ENCODE data around the gene SKA2. TPM values are rescaled to one million over a fixed set of nuclear protein-coding genes. Genes with fewer than 3 reads are reported as not detected.

Gene SKA2
- total and polyA plus RNA-seq, 4 donors, result 10.5 to 29.6 (median 11.7) TPM

GRCh38 chr17:59151591-59151990 is 3.4 kb downstream of the SKA2 start:
- WGBS, result 89% methylated on average over 1 of the region's 1 CpG
- TF ChIP-seq FOXA1 (IDR thresholded peaks at IDR 0.05) (no peak), HNF4A (conservative IDR thresholded peaks at IDR 0.05) (no peak), ZBTB33 (IDR thresholded peaks at IDR 0.05) (no peak), HNF4G (IDR thresholded peaks at IDR 0.05) (no peak), JUND (IDR thresholded peaks at IDR 0.05) (no peak), EGR1 (IDR thresholded peaks at IDR 0.05; ENCODE audit: low read depth in 2 of 2) (no peak), YY1 (IDR thresholded peaks at IDR 0.05) (no peak), RXRA (IDR thresholded peaks at IDR 0.05) (no peak), TAF1 (conservative IDR thresholded peaks at IDR 0.05) (no peak), NR2F2 (IDR thresholded peaks at IDR 0.05) (no peak), RAD21 (IDR thresholded peaks at IDR 0.05) (no peak), FOXA2 (IDR thresholded peaks at IDR 0.05) (no peak), GABPA (IDR thresholded peaks at IDR 0.05 in 1 of 2, conservative IDR thresholded peaks at IDR 0.05 in 1 of 2) (no peak), SP1 (IDR thresholded peaks at IDR 0.05) (no peak)
- TF ChIP-seq, protein P1, sequence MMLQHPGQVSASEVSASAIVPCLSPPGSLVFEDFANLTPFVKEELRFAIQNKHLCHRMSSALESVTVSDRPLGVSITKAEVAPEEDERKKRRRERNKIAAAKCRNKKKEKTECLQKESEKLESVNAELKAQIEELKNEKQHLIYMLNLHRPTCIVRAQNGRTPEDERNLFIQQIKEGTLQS (IDR thresholded peaks at IDR 0.05), result no peak
- TF ChIP-seq, protein P2, sequence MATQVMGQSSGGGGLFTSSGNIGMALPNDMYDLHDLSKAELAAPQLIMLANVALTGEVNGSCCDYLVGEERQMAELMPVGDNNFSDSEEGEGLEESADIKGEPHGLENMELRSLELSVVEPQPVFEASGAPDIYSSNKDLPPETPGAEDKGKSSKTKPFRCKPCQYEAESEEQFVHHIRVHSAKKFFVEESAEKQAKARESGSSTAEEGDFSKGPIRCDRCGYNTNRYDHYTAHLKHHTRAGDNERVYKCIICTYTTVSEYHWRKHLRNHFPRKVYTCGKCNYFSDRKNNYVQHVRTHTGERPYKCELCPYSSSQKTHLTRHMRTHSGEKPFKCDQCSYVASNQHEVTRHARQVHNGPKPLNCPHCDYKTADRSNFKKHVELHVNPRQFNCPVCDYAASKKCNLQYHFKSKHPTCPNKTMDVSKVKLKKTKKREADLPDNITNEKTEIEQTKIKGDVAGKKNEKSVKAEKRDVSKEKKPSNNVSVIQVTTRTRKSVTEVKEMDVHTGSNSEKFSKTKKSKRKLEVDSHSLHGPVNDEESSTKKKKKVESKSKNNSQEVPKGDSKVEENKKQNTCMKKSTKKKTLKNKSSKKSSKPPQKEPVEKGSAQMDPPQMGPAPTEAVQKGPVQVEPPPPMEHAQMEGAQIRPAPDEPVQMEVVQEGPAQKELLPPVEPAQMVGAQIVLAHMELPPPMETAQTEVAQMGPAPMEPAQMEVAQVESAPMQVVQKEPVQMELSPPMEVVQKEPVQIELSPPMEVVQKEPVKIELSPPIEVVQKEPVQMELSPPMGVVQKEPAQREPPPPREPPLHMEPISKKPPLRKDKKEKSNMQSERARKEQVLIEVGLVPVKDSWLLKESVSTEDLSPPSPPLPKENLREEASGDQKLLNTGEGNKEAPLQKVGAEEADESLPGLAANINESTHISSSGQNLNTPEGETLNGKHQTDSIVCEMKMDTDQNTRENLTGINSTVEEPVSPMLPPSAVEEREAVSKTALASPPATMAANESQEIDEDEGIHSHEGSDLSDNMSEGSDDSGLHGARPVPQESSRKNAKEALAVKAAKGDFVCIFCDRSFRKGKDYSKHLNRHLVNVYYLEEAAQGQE (IDR thresholded peaks at IDR 0.05), result no peak
- TF ChIP-seq, protein P3, sequence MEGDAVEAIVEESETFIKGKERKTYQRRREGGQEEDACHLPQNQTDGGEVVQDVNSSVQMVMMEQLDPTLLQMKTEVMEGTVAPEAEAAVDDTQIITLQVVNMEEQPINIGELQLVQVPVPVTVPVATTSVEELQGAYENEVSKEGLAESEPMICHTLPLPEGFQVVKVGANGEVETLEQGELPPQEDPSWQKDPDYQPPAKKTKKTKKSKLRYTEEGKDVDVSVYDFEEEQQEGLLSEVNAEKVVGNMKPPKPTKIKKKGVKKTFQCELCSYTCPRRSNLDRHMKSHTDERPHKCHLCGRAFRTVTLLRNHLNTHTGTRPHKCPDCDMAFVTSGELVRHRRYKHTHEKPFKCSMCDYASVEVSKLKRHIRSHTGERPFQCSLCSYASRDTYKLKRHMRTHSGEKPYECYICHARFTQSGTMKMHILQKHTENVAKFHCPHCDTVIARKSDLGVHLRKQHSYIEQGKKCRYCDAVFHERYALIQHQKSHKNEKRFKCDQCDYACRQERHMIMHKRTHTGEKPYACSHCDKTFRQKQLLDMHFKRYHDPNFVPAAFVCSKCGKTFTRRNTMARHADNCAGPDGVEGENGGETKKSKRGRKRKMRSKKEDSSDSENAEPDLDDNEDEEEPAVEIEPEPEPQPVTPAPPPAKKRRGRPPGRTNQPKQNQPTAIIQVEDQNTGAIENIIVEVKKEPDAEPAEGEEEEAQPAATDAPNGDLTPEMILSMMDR (IDR thresholded peaks at IDR 0.05; ENCODE audit: low read depth, low read length, missing input control), result no peak
- TF ChIP-seq, protein P4, sequence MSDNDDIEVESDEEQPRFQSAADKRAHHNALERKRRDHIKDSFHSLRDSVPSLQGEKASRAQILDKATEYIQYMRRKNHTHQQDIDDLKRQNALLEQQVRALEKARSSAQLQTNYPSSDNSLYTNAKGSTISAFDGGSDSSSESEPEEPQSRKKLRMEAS (IDR thresholded peaks at IDR 0.05), result no peak

More at GRCh38 chr17:59151591-59151990, 3.4 kb downstream of the SKA2 start:
- H3K27me3 ChIP-seq (ENCODE audit: control insufficient read depth in 4 of 4, insufficient read depth in 4 of 4, low read length in 3 of 4), result no peaks in the 10 kb centered on the region
- H3K36me3 ChIP-seq (ENCODE audit: control insufficient read depth in 4 of 4, insufficient read depth in 3 of 4, low read depth in 1 of 4, low read length in 3 of 4), result no peaks in the 10 kb centered on the region
- DNase-seq (ENCODE audit: low spot score), result no peak
- H3K27ac ChIP-seq (ENCODE audit: low read depth in 1 of 2, low read length in 2 of 2), result no peak overlapping the region
- peaks cover 6 to 10% (median 9%) of the 10 kb centered on the region in 4 donors for H3K4me1 ChIP-seq (ENCODE audit: control insufficient read depth in 4 of 4, insufficient read depth in 4 of 4, low read length in 3 of 4)
- no peak overlapping the region for H3K9ac ChIP-seq (ENCODE audit: low read depth in 1 of 2, low read length in 2 of 2)
- H3K9me3 ChIP-seq (ENCODE audit: control insufficient read depth in 4 of 4, low read length in 3 of 4), result no peaks in the 10 kb centered on the region
- H3K4me3 ChIP-seq (ENCODE audit: low read depth in 1 of 3, low read length in 3 of 3), result no peak overlapping the region

All from liver (tissue), 9 donors.